Osteocyte (in vitro differentiated cells): Measurements from ENCODE around the gene TTC28. TPM values are rescaled to one million over a fixed set of nuclear protein-coding genes. Genes with fewer than 3 reads are reported as not detected.

Experiments used
- DNase-seq: peaks from one replicate; pipeline ENCODE4 v3.0.0; 2021; ENCODE audit warnings: mixed read lengths; ENCODE audit not compliant: unreplicated experiment; ENCODE audit errors: extremely low spot score
- H3K27ac Mint-ChIP-seq: one replicate; pipeline ENCODE4 v1.8.0; 2021; ENCODE audit warnings: mild to moderate bottlenecking, mixed read lengths; ENCODE audit not compliant: unreplicated experiment
- H3K27me3 Mint-ChIP-seq: one replicate; pipeline ENCODE4 v1.8.0; 2021; ENCODE audit warnings: mixed read lengths; ENCODE audit not compliant: unreplicated experiment
- H3K36me3 Mint-ChIP-seq: one replicate; pipeline ENCODE4 v1.8.0; 2021; ENCODE audit warnings: mixed read lengths; ENCODE audit not compliant: unreplicated experiment
- H3K4me1 Mint-ChIP-seq: one replicate; pipeline ENCODE4 v1.8.0; 2021; ENCODE audit warnings: mixed read lengths; ENCODE audit not compliant: unreplicated experiment
- H3K4me3 Mint-ChIP-seq: one replicate; pipeline ENCODE4 v1.8.0; 2021; ENCODE audit warnings: mild to moderate bottlenecking, moderate library complexity, mixed read lengths; ENCODE audit not compliant: unreplicated experiment
- H3K9me3 Mint-ChIP-seq: one replicate; pipeline ENCODE4 v1.8.0; 2021; ENCODE audit warnings: mixed read lengths; ENCODE audit not compliant: unreplicated experiment
- total RNA-seq: library from RNA; stranded (reverse); gene quantifications from 2 replicates; pipeline ENCODE4 v1.2.1, GENCODE V29; 2021
- TF ChIP-seq, protein P1 (sequence below): fragments of 200-600 bp; sonication (generic); IDR thresholded peaks from 2 replicates; pipeline ENCODE4 v1.5.0; 2021; ENCODE audit warnings: antibody characterized with exemption, mild to moderate bottlenecking, moderate library complexity

TTC28 gene
- total RNA-seq, 1 donor from 2014 or later = 70.3 TPM

DNA sequence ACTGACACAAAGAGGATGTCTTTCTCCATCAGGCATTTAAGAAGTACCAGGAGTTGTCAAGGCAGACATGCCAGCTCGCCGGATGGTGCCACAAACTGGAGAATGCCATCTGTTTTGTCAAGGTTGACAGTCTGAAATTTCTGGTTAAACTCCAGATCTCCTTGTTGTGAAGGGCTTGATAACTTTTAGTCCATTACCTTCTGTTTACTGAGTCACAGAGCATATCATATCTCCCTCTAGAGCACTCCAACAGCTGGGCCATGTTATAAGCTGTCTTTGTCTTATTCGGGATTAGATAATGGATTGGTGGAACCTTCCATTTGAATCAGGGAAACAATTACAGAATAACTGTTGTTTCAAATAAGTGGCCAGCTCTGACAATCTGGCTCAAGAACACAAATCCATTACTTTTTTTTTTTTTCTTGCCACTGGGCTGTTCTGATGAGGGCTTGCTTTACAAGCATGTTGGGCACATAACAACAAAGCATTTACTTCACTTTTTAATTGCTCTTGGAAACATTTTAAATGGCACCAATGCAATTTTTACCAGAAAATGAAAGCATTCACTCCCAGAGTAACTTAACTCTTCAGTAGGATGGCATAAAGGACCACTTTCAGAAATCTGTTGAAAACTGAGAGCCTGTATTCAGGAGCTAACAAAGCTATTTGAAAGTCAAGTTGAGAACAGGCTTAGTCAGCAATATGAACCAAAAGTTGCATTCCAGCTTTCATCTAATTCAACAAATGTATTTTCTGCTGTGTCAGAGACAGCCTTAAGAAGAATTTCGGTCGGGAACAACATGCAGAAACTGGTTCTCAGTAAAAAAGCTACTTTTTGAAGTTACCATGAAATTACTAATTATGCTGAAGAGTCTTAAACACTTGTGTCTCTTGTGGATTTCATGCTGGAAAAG is 533.0 kb downstream of the TTC28 start:
- DNase-seq = no peak
- H3K4me1 Mint-ChIP-seq = peaks cover 53% of the 10 kb centered on the region
- no peak overlapping the region for H3K4me3 Mint-ChIP-seq
- H3K27ac Mint-ChIP-seq = peak overlapping the region; percentile 79
- H3K9me3 Mint-ChIP-seq = no peaks in the 10 kb centered on the region
- no peaks in the 10 kb centered on the region for H3K27me3 Mint-ChIP-seq
- H3K36me3 Mint-ChIP-seq = peaks cover 2% of the 10 kb centered on the region
- TF ChIP-seq, protein P1, sequence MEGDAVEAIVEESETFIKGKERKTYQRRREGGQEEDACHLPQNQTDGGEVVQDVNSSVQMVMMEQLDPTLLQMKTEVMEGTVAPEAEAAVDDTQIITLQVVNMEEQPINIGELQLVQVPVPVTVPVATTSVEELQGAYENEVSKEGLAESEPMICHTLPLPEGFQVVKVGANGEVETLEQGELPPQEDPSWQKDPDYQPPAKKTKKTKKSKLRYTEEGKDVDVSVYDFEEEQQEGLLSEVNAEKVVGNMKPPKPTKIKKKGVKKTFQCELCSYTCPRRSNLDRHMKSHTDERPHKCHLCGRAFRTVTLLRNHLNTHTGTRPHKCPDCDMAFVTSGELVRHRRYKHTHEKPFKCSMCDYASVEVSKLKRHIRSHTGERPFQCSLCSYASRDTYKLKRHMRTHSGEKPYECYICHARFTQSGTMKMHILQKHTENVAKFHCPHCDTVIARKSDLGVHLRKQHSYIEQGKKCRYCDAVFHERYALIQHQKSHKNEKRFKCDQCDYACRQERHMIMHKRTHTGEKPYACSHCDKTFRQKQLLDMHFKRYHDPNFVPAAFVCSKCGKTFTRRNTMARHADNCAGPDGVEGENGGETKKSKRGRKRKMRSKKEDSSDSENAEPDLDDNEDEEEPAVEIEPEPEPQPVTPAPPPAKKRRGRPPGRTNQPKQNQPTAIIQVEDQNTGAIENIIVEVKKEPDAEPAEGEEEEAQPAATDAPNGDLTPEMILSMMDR = no peak

- Mint-ChIP-seq H3K27me3 (no peaks in the 10 kb centered on the region), H3K4me1 (peaks cover 77% of the 10 kb centered on the region), H3K36me3 (peaks cover 2% of the 10 kb centered on the region), H3K9me3 (no peaks in the 10 kb centered on the region), H3K4me3 (no peak overlapping the region), H3K27ac (peak overlapping the region; percentile 91)
- no peak for DNase-seq
- TF ChIP-seq, protein P1 = no peak
These were observed 535.5 kb downstream of the TTC28 start for GRCh38 chr22:28143961-28144745.

GRCh38 chr22:28143241-28143865 is 536.3 kb downstream of the TTC28 start:
- no peaks in the 10 kb centered on the region for H3K36me3 Mint-ChIP-seq
- TF ChIP-seq, protein P1 = no peak
- peak overlapping the region; percentile 12 for H3K4me3 Mint-ChIP-seq
- no peak for DNase-seq
- H3K27me3 Mint-ChIP-seq = no peaks in the 10 kb centered on the region
- H3K9me3 Mint-ChIP-seq = no peaks in the 10 kb centered on the region
- H3K27ac Mint-ChIP-seq = peak overlapping the region; percentile 91
- H3K4me1 Mint-ChIP-seq = peaks cover 85% of the 10 kb centered on the region

DNA sequence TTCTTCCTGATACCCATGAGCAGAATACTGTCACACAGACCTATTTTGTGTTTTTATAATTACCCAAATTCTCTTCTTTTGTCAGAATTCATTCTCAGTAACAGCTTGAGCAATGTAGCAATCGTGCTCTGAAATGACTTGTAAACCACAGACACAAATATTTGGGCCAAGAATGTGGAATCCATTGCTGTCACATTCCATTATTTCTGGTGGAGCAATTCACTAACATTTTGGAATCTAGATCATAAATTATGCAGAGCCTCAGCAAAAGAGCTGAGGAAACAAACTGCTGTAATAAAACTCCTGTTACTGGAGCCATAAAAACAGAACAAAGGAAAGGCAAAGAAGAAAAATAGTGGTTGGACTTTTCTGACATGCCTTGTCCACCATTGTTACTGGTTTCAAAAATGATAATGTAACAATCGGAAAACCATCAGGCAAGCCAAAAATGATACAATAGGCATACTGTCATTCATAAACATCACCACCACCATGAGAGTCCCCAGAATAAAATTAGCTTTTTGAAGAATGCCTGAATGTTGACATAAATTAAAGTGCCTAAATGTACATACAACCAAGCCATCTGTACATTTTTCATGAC is 537.2 kb downstream of the TTC28 start:
- H3K27me3 Mint-ChIP-seq = no peaks in the 10 kb centered on the region
- no peaks in the 10 kb centered on the region for H3K36me3 Mint-ChIP-seq
- no peaks in the 10 kb centered on the region for H3K9me3 Mint-ChIP-seq
- H3K27ac Mint-ChIP-seq = peak overlapping the region; percentile 91
- H3K4me1 Mint-ChIP-seq = peaks cover 84% of the 10 kb centered on the region
- TF ChIP-seq, protein P1 = no peak
- peak overlapping the region; percentile 12 for H3K4me3 Mint-ChIP-seq
- no peak for DNase-seq
